MM.1S (cell line): ENCODE results near the gene DEDD2.

Experiments used
- CTCF ChIP-seq: fragments of 300-600 bp; sonication (generic); IDR thresholded peaks from 2 replicates; pipeline ENCODE4 v1.5.1; 2016; ENCODE audit warnings: antibody characterized with exemption, low read length, mixed read lengths
- EZH2 ChIP-seq: fragments of 300-600 bp; sonication (generic); optimal IDR thresholded peaks from 2 replicates; pipeline ENCODE3; 2017; ENCODE audit warnings: low read depth, mild to moderate bottlenecking, antibody characterized with exemption, low read length, mixed read lengths
- EZH2phosphoT487 ChIP-seq: fragments of 300-600 bp; sonication (generic); IDR thresholded peaks from 2 replicates; pipeline ENCODE4 v1.6.1; 2018; ENCODE audit warnings: antibody characterized with exemption, low read length

GRCh38 chr19:42219812-42220750 is 2.6 kb upstream of the DEDD2 start, which contains the start of gene ZNF526:
- TF ChIP-seq EZH2 (no peak), CTCF (no peak), EZH2phosphoT487 (no peak)
